ENCODE measurements around the gene ENPP7.

GRCh38 chr17:79715943-79716797 lies 14.6 kb upstream of the ENPP7 start:
- TF ChIP-seq, protein P1, sequence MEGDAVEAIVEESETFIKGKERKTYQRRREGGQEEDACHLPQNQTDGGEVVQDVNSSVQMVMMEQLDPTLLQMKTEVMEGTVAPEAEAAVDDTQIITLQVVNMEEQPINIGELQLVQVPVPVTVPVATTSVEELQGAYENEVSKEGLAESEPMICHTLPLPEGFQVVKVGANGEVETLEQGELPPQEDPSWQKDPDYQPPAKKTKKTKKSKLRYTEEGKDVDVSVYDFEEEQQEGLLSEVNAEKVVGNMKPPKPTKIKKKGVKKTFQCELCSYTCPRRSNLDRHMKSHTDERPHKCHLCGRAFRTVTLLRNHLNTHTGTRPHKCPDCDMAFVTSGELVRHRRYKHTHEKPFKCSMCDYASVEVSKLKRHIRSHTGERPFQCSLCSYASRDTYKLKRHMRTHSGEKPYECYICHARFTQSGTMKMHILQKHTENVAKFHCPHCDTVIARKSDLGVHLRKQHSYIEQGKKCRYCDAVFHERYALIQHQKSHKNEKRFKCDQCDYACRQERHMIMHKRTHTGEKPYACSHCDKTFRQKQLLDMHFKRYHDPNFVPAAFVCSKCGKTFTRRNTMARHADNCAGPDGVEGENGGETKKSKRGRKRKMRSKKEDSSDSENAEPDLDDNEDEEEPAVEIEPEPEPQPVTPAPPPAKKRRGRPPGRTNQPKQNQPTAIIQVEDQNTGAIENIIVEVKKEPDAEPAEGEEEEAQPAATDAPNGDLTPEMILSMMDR (IDR thresholded peaks at IDR 0.05): no peak
- TF ChIP-seq POLR2A (IDR thresholded peaks at IDR 0.05): no peak

All from lower leg skin (tissue), 3 donors.